NCI-H2081 treated with DMSO at 0.1 percent for 48 hours (cell line): Measurements from ENCODE around the gene WDR31.
"Not testable (repeated sequence)": the region's sequence is repeated elsewhere in the genome, so short reads cannot be mapped to it uniquely, and the experiment has no call there.

Source experiments
- DNase-seq: peaks from one replicate; lab custom pipeline; 2025; lab: John Stamatoyannopoulos, UW

The WDR31 gene

GRCh38 chr9:113298311-113298710 lies 41.8 kb downstream of the WDR31 start:
- DNase-seq = no peak

- DNase-seq = no peak
Observed at GRCh38 chr9:113296796-113297558, 43.1 kb downstream of the WDR31 start.

GRCh38 chr9:113296247-113296646 lies 43.8 kb downstream of the WDR31 start:
- DNase-seq = not testable (repeated sequence)

GRCh38 chr9:113293285-113293878 lies 46.7 kb downstream of the WDR31 start:
- no peak for DNase-seq

- DNase-seq = no peak
Observed at GRCh38 chr9:113290052-113290607, 49.9 kb downstream of the WDR31 start.

- no peak for DNase-seq
Observed at GRCh38 chr9:113289091-113289490, 51.0 kb downstream of the WDR31 start.

GRCh38 chr9:113281356-113281755 lies 58.7 kb downstream of the WDR31 start:
- no peak for DNase-seq

GRCh38 chr9:113278840-113279239 lies 61.2 kb downstream of the WDR31 start:
- no peak for DNase-seq

GRCh38 chr9:113275157-113276131 lies 64.6 kb downstream of the WDR31 start, which contains the start of the genes CDC26 and PRPF4:
TSS of gene CDC26 (minus strand) at chr9:113275572. CDS start at chr9:113272507, 3,065 bp downstream.
TSS of gene PRPF4 (plus strand) at chr9:113275658. CDS start at chr9:113275744, 86 bp downstream.
- DNase-seq = peak; percentile 86

GRCh38 chr9:113274474-113275156 lies 65.5 kb downstream of the WDR31 start:
- peak; percentile 5 for DNase-seq

- DNase-seq = no peak
Observed at GRCh38 chr9:113269871-113270270, 70.2 kb downstream of the WDR31 start.

GRCh38 chr9:113269355-113269754 lies 70.7 kb downstream of the WDR31 start:
- DNase-seq = no peak

- no peak for DNase-seq
Observed at GRCh38 chr9:113267911-113268566, 72.0 kb downstream of the WDR31 start.

- no peak for DNase-seq
Observed at GRCh38 chr9:113266174-113266573, 73.9 kb downstream of the WDR31 start.
